K562 (cell line): Measurements from ENCODE around the gene NAA10. TPM values are rescaled to one million over a fixed set of nuclear protein-coding genes. Genes with fewer than 3 reads are reported as not detected.

Experiments used
- FUS ChIP-seq: fragments of 200-400 bp; formaldehyde crosslinking; optimal IDR thresholded peaks from 2 replicates; pipeline ENCODE3; 2017; ENCODE audit warnings: low read depth, low read length
- GTF2F1 ChIP-seq: IDR thresholded peaks from 2 replicates; pipeline ENCODE4 v1.6.1; 2011; ENCODE audit warnings: low read depth, low read length, improper control_type of control experiment
- HCFC1 ChIP-seq: IDR thresholded peaks from 2 replicates; pipeline ENCODE4 v1.6.1; 2012; ENCODE audit warnings: low read depth, low read length, improper control_type of control experiment
- HLTF ChIP-seq: fragments of 450-650 bp; IDR thresholded peaks from 2 replicates; pipeline ENCODE4 v1.6.1; 2016
- ZNF232 ChIP-seq: sonication (generic); formaldehyde crosslinking; IDR thresholded peaks from 2 replicates; pipeline ENCODE4 v1.8.0; 2022; ENCODE audit warnings: mild to moderate bottlenecking, missing genetic modification reagents
- polyA plus RNA-seq, 8 experiments: library from polyadenylated mRNA; depleted of rRNA in 4 of 8; stranded (reverse) in 5 of 8; unstranded in 3 of 8; fragments of >200 nt; fragmentation: Nextera tagmentation in 2 of 8; fragmentation: Illumina TruSeq in 1 of 8; extraction: Ambion mirVana in 2 of 8; extraction: Trizol in 1 of 8; gene quantifications; 2 replicates each; pipeline versions ENCODE4 v1.2.1 to v1.2.3, GENCODE V29; 2011 to 2014; ENCODE audit warnings: inconsistent platforms in 1 of 8, missing spikeins in 1 of 8
- total RNA-seq, 7 experiments: library from RNA; depleted of rRNA in 6 of 7; stranded (reverse); fragments of >200 nt in 6 of 7; fragmentation: Illumina TruSeq in 2 of 7; extraction: Trizol in 2 of 7; gene quantifications; 2 replicates each; pipeline versions ENCODE4 v1.2.1 to v1.2.3, GENCODE V29; 2011 to 2021; ENCODE audit warnings: low replicate concordance in 1 of 7
- TF ChIP-seq, protein P1 (sequence below): fragments of 200-800 bp; sonication (Bioruptor generic); IDR thresholded peaks from 2 replicates; pipeline ENCODE4 v1.6.1; 2016; ENCODE audit warnings: missing genetic modification characterization, missing compliant biosample characterization
- TF ChIP-seq, protein P2 (sequence below): IDR thresholded peaks from 2 replicates; pipeline ENCODE4 v1.6.1; 2014; ENCODE audit warnings: antibody characterized with exemption
- TF ChIP-seq, protein P3 (sequence below): sonication (generic); formaldehyde crosslinking; IDR thresholded peaks from 2 replicates; pipeline ENCODE4 v1.8.0; 2022; ENCODE audit warnings: mild to moderate bottlenecking, missing genetic modification reagents
- TF ChIP-seq, protein P4 (sequence below), 2 experiments: fragments of 450-650 bp; conservative IDR thresholded peaks; 2 replicates each; pipeline ENCODE4 v1.6.1; 2017; ENCODE audit warnings: mild to moderate bottlenecking in 2 of 2, moderate library complexity in 2 of 2
- TF ChIP-seq, protein P5 (sequence below): fragments of 250-450 bp; sonication (Bioruptor Pico); IDR thresholded peaks from 2 replicates; pipeline ENCODE4 v1.4.0; 2020; ENCODE audit warnings: mild to moderate bottlenecking, moderate library complexity

The NAA10 gene
- total and polyA plus RNA-seq, 9 of the 15 experiments (the other 6 are each of a cell fraction or from before 2014, with no cell fraction given) = 11.1 to 250 (median 134) TPM

DNA sequence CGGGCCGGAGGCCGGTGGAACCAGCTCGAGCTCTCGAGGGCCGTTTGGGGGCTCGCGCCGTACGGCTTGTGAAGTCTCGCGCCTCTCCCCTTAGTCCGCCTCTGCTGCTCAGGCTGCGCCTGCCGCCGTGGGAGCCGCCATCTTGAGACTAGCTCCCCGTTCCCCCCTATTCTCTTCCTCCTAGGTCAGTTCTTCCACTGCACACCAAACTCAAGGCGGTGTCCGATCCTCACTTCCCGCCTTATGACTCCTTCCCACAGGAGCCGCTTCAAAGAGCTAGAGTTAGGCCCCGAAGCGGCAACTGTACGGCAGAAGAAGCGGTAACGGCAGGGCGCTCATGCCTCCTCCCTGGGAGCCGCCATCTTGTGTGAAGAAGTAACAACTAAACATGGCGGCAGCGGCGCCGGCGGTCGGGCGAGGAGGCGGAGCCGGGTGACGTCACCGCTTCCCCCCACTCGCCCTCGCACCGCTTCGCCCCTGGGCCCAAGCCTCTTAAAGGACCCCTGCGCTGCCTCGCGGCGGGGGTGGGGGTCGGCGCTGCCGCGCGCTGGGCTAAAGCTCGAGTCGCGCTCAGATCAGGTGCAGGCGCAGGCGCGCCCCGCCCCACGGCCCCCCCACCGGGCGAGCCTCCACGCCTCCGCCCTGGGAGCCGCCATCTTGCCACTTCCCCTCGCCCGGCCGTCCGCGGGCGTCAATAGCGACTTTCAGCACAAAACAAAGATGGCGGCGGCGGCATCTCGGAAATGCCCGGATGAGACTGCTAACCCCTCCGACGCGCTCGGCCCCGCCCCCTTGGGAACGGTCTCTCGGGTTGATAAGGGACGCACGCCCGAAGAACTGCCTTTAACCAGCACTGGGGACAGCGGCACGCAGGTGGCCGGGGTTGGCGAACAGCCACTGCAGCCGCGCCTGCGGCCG lies 36.9 kb upstream of the NAA10 start, which contains the start of gene HCFC1 (continued):
- TF ChIP-seq, protein P1, sequence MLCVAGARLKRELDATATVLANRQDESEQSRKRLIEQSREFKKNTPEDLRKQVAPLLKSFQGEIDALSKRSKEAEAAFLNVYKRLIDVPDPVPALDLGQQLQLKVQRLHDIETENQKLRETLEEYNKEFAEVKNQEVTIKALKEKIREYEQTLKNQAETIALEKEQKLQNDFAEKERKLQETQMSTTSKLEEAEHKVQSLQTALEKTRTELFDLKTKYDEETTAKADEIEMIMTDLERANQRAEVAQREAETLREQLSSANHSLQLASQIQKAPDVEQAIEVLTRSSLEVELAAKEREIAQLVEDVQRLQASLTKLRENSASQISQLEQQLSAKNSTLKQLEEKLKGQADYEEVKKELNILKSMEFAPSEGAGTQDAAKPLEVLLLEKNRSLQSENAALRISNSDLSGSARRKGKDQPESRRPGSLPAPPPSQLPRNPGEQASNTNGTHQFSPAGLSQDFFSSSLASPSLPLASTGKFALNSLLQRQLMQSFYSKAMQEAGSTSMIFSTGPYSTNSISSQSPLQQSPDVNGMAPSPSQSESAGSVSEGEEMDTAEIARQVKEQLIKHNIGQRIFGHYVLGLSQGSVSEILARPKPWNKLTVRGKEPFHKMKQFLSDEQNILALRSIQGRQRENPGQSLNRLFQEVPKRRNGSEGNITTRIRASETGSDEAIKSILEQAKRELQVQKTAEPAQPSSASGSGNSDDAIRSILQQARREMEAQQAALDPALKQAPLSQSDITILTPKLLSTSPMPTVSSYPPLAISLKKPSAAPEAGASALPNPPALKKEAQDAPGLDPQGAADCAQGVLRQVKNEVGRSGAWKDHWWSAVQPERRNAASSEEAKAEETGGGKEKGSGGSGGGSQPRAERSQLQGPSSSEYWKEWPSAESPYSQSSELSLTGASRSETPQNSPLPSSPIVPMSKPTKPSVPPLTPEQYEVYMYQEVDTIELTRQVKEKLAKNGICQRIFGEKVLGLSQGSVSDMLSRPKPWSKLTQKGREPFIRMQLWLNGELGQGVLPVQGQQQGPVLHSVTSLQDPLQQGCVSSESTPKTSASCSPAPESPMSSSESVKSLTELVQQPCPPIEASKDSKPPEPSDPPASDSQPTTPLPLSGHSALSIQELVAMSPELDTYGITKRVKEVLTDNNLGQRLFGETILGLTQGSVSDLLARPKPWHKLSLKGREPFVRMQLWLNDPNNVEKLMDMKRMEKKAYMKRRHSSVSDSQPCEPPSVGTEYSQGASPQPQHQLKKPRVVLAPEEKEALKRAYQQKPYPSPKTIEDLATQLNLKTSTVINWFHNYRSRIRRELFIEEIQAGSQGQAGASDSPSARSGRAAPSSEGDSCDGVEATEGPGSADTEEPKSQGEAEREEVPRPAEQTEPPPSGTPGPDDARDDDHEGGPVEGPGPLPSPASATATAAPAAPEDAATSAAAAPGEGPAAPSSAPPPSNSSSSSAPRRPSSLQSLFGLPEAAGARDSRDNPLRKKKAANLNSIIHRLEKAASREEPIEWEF (CRISPR knock-in tag) = no peak
- peak; percentile 57 for TF ChIP-seq HCFC1
- TF ChIP-seq, protein P2, sequence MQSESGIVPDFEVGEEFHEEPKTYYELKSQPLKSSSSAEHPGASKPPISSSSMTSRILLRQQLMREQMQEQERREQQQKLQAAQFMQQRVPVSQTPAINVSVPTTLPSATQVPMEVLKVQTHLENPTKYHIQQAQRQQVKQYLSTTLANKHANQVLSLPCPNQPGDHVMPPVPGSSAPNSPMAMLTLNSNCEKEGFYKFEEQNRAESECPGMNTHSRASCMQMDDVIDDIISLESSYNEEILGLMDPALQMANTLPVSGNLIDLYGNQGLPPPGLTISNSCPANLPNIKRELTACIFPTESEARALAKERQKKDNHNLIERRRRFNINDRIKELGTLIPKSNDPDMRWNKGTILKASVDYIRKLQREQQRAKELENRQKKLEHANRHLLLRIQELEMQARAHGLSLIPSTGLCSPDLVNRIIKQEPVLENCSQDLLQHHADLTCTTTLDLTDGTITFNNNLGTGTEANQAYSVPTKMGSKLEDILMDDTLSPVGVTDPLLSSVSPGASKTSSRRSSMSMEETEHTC = no peak
- TF ChIP-seq, protein P3, sequence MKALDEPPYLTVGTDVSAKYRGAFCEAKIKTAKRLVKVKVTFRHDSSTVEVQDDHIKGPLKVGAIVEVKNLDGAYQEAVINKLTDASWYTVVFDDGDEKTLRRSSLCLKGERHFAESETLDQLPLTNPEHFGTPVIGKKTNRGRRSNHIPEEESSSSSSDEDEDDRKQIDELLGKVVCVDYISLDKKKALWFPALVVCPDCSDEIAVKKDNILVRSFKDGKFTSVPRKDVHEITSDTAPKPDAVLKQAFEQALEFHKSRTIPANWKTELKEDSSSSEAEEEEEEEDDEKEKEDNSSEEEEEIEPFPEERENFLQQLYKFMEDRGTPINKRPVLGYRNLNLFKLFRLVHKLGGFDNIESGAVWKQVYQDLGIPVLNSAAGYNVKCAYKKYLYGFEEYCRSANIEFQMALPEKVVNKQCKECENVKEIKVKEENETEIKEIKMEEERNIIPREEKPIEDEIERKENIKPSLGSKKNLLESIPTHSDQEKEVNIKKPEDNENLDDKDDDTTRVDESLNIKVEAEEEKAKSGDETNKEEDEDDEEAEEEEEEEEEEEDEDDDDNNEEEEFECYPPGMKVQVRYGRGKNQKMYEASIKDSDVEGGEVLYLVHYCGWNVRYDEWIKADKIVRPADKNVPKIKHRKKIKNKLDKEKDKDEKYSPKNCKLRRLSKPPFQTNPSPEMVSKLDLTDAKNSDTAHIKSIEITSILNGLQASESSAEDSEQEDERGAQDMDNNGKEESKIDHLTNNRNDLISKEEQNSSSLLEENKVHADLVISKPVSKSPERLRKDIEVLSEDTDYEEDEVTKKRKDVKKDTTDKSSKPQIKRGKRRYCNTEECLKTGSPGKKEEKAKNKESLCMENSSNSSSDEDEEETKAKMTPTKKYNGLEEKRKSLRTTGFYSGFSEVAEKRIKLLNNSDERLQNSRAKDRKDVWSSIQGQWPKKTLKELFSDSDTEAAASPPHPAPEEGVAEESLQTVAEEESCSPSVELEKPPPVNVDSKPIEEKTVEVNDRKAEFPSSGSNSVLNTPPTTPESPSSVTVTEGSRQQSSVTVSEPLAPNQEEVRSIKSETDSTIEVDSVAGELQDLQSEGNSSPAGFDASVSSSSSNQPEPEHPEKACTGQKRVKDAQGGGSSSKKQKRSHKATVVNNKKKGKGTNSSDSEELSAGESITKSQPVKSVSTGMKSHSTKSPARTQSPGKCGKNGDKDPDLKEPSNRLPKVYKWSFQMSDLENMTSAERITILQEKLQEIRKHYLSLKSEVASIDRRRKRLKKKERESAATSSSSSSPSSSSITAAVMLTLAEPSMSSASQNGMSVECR = peak; percentile 61; the same call in 1 of the 2 replicates
- TF ChIP-seq FUS = no peak
- TF ChIP-seq, protein P4, sequence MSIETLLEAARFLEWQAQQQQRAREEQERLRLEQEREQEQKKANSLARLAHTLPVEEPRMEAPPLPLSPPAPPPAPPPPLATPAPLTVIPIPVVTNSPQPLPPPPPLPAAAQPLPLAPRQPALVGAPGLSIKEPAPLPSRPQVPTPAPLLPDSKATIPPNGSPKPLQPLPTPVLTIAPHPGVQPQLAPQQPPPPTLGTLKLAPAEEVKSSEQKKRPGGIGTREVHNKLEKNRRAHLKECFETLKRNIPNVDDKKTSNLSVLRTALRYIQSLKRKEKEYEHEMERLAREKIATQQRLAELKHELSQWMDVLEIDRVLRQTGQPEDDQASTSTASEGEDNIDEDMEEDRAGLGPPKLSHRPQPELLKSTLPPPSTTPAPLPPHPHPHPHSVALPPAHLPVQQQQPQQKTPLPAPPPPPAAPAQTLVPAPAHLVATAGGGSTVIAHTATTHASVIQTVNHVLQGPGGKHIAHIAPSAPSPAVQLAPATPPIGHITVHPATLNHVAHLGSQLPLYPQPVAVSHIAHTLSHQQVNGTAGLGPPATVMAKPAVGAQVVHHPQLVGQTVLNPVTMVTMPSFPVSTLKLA (conservative IDR thresholded peaks at IDR 0.05) = peak; percentile 47 to 78
- TF ChIP-seq GTF2F1 = peak; percentile 48; the same call in 1 of the 2 replicates
- TF ChIP-seq, protein P5, sequence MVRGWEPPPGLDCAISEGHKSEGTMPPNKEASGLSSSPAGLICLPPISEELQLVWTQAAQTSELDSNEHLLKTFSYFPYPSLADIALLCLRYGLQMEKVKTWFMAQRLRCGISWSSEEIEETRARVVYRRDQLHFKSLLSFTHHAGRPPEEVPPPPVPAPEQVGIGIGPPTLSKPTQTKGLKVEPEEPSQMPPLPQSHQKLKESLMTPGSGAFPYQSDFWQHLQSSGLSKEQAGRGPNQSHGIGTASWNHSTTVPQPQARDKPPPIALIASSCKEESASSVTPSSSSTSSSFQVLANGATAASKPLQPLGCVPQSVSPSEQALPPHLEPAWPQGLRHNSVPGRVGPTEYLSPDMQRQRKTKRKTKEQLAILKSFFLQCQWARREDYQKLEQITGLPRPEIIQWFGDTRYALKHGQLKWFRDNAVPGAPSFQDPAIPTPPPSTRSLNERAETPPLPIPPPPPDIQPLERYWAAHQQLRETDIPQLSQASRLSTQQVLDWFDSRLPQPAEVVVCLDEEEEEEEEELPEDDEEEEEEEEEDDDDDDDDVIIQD (CRISPR knock-in tag) = no peak
- no peak for TF ChIP-seq HLTF
- TF ChIP-seq ZNF232 (CRISPR knock-in tag) = no peak
